ENCODE data around the gene PPP3R1. TPM values are rescaled to one million over a fixed set of nuclear protein-coding genes. Genes with fewer than 3 reads are reported as not detected.

PPP3R1 gene
- polyA plus RNA-seq, 4 donors = 18.1 to 41.9 (median 22.4) TPM

- DNase-seq = peak in 1 of 2 donors; percentile 34
- FAIRE-seq = no peak
- 0 to 3% (median 0%) methylated on average over 15 of the region's 15 CpGs for WGBS, 3 donors
- Histone ChIP-seq H3K36me3 (ENCODE audit: control insufficient read depth in 3 of 3, insufficient read depth in 2 of 3, low read depth in 1 of 3, low read length in 3 of 3) (no peaks in the 10 kb centered on the region), H3K4me3 (ENCODE audit: low read depth in 1 of 3, low read length in 3 of 3) (peak overlapping the region; percentile 98 to 99 (median 98)), H3K27me3 (ENCODE audit: control insufficient read depth in 3 of 3, insufficient read depth in 3 of 3, low read length in 3 of 3) (no peaks in the 10 kb centered on the region), H3K4me1 (ENCODE audit: control insufficient read depth in 3 of 3, insufficient read depth in 2 of 3, low read depth in 1 of 3, low read length in 2 of 3) (peaks cover 4 to 9% (median 6%) of the 10 kb centered on the region in 3 donors), H3K27ac (ENCODE audit: low read depth in 1 of 3, low read length in 2 of 3) (peak overlapping the region; percentile 78 to 100 (median 99)), H3K9me3 (ENCODE audit: control insufficient read depth in 2 of 2, insufficient read depth in 1 of 2, low read depth in 1 of 2, low read length in 1 of 2) (no peaks in the 10 kb centered on the region)
These were observed 1.1 kb upstream of the PPP3R1 start for GRCh38 chr2:68253219-68254068.

- Histone ChIP-seq H3K9me3 (ENCODE audit: control insufficient read depth in 2 of 2, insufficient read depth in 1 of 2, low read depth in 1 of 2, low read length in 1 of 2) (no peaks in the 10 kb centered on the region), H3K4me3 (ENCODE audit: low read depth in 1 of 3, low read length in 3 of 3) (peak overlapping the region; percentile 74 to 98 (median 98)), H3K27ac (ENCODE audit: low read depth in 1 of 3, low read length in 2 of 3) (peak overlapping the region; percentile 98 to 100 (median 99)), H3K36me3 (ENCODE audit: control insufficient read depth in 3 of 3, insufficient read depth in 2 of 3, low read depth in 1 of 3, low read length in 3 of 3) (no peaks in the 10 kb centered on the region), H3K4me1 (ENCODE audit: control insufficient read depth in 3 of 3, insufficient read depth in 2 of 3, low read depth in 1 of 3, low read length in 2 of 3) (peaks cover 8 to 21% (median 15%) of the 10 kb centered on the region in 3 donors), H3K27me3 (ENCODE audit: control insufficient read depth in 3 of 3, insufficient read depth in 3 of 3, low read length in 3 of 3) (no peaks in the 10 kb centered on the region)
- WGBS, 3 donors = 0 to 1% (median 0%) methylated on average over 39 to 78 of the region's 78 CpGs
- DNase-seq = peak; percentile 22 to 64
- FAIRE-seq = no peak
These were observed 405 bp downstream of the PPP3R1 start for GRCh38 chr2:68251855-68252399.

GRCh38 chr2:68251187-68251854 is 1.0 kb downstream of the PPP3R1 start:
- Histone ChIP-seq H3K27ac (ENCODE audit: low read depth in 1 of 3, low read length in 2 of 3) (peak overlapping the region; percentile 98 to 100 (median 99)), H3K4me3 (ENCODE audit: low read depth in 1 of 3, low read length in 3 of 3) (peak overlapping the region; percentile 74 to 98 (median 98)), H3K27me3 (ENCODE audit: control insufficient read depth in 3 of 3, insufficient read depth in 3 of 3, low read length in 3 of 3) (no peaks in the 10 kb centered on the region), H3K4me1 (ENCODE audit: control insufficient read depth in 3 of 3, insufficient read depth in 2 of 3, low read depth in 1 of 3, low read length in 2 of 3) (peaks cover 9 to 23% (median 19%) of the 10 kb centered on the region in 3 donors), H3K36me3 (ENCODE audit: control insufficient read depth in 3 of 3, insufficient read depth in 2 of 3, low read depth in 1 of 3, low read length in 3 of 3) (no peaks in the 10 kb centered on the region), H3K9me3 (ENCODE audit: control insufficient read depth in 2 of 2, insufficient read depth in 1 of 2, low read depth in 1 of 2, low read length in 1 of 2) (no peaks in the 10 kb centered on the region)
- 0 to 1% (median 1%) methylated on average over 38 to 41 of the region's 41 CpGs for WGBS, 3 donors
- DNase-seq (peak; percentile 89 to 96), FAIRE-seq (no peak)

DNA sequence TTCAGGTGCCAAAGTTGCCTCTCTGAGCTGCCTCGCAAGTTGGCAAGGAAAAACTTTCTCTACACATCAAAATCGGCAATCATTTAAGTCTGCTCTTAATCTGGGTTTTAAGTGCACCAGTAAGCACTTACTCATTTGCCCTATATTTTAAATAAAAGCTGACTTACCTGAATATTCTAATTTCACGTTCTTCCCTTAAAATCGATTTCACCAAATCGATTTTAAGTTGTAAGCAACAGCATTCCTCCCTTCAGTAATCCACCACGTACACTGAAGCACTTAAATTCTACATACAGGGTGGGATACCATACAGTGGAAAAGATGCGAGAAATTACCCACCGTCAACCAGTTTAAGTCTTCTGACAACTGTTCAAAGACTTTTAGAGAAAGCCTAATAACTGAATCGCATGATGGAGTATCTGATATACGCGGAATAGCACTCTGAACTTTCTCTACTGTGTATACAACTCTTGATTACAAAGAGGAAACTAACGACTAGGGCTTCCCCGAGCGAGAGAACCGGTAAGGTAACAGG is 1.6 kb downstream of the PPP3R1 start:
- Histone ChIP-seq H3K9me3 (ENCODE audit: control insufficient read depth in 2 of 2, insufficient read depth in 1 of 2, low read depth in 1 of 2, low read length in 1 of 2) (no peaks in the 10 kb centered on the region), H3K36me3 (ENCODE audit: control insufficient read depth in 3 of 3, insufficient read depth in 2 of 3, low read depth in 1 of 3, low read length in 3 of 3) (no peaks in the 10 kb centered on the region), H3K4me3 (ENCODE audit: low read depth in 1 of 3, low read length in 3 of 3) (peak overlapping the region in 2 of 3 donors; percentile 74 to 98), H3K4me1 (ENCODE audit: control insufficient read depth in 3 of 3, insufficient read depth in 2 of 3, low read depth in 1 of 3, low read length in 2 of 3) (peaks cover 9 to 23% (median 19%) of the 10 kb centered on the region in 3 donors), H3K27me3 (ENCODE audit: control insufficient read depth in 3 of 3, insufficient read depth in 3 of 3, low read length in 3 of 3) (no peaks in the 10 kb centered on the region), H3K27ac (ENCODE audit: low read depth in 1 of 3, low read length in 2 of 3) (peak overlapping the region; percentile 98 to 100 (median 99))
- DNase-seq (no peak), FAIRE-seq (no peak)
- WGBS, 3 donors = 0 to 4% (median 3%) methylated on average over 15 of the region's 15 CpGs

DNA sequence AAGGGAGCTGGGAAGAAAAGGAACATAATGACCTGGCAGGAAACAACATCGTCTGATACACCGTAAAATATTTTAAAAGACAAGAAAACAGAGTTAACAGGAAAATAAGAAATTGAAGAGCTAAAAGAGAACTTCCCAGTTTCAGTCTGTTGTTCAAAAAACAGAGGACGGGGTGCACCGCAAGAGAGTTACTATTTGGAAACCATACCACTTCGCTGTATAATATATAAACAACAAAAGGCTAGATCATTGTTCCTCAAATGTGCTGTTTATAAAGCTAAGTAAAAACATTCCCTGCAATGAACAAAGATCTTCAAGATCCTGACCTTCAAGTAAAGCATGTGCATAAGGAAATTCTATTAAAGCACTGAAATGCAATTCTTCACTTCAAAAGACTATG is 2.1 kb downstream of the PPP3R1 start:
- Histone ChIP-seq H3K4me1 (ENCODE audit: control insufficient read depth in 3 of 3, insufficient read depth in 2 of 3, low read depth in 1 of 3, low read length in 2 of 3) (peaks cover 9 to 23% (median 19%) of the 10 kb centered on the region in 3 donors), H3K4me3 (ENCODE audit: low read depth in 1 of 3, low read length in 3 of 3) (peak overlapping the region in 2 of 3 donors; percentile 74 to 98), H3K9me3 (ENCODE audit: control insufficient read depth in 2 of 2, insufficient read depth in 1 of 2, low read depth in 1 of 2, low read length in 1 of 2) (no peaks in the 10 kb centered on the region), H3K27ac (ENCODE audit: low read depth in 1 of 3, low read length in 2 of 3) (peak overlapping the region in 2 of 3 donors; percentile 99 to 100), H3K27me3 (ENCODE audit: control insufficient read depth in 3 of 3, insufficient read depth in 3 of 3, low read length in 3 of 3) (no peaks in the 10 kb centered on the region), H3K36me3 (ENCODE audit: control insufficient read depth in 3 of 3, insufficient read depth in 2 of 3, low read depth in 1 of 3, low read length in 3 of 3) (no peaks in the 10 kb centered on the region)
- 8 to 20% (median 9%) methylated on average over 5 of the region's 5 CpGs for WGBS, 3 donors
- FAIRE-seq (no peak), DNase-seq (no peak)

- Histone ChIP-seq H3K27ac (ENCODE audit: low read depth in 1 of 3, low read length in 2 of 3) (no peak overlapping the region), H3K27me3 (ENCODE audit: control insufficient read depth in 3 of 3, insufficient read depth in 3 of 3, low read length in 3 of 3) (no peaks in the 10 kb centered on the region), H3K4me3 (ENCODE audit: low read depth in 1 of 3, low read length in 3 of 3) (no peak overlapping the region), H3K36me3 (ENCODE audit: control insufficient read depth in 3 of 3, insufficient read depth in 2 of 3, low read depth in 1 of 3, low read length in 3 of 3) (peaks cover 0 to 3% (median 0%) of the 10 kb centered on the region in 3 donors), H3K9me3 (ENCODE audit: control insufficient read depth in 2 of 2, insufficient read depth in 1 of 2, low read depth in 1 of 2, low read length in 1 of 2) (no peaks in the 10 kb centered on the region), H3K4me1 (ENCODE audit: control insufficient read depth in 3 of 3, insufficient read depth in 2 of 3, low read depth in 1 of 3, low read length in 2 of 3) (peaks cover 9 to 23% (median 21%) of the 10 kb centered on the region in 3 donors)
- FAIRE-seq (no peak), DNase-seq (no peak)
- 53 to 68% (median 66%) methylated on average over 2 of the region's 2 CpGs for WGBS, 3 donors
These were observed 3.5 kb downstream of the PPP3R1 start for GRCh38 chr2:68248806-68249205.

DNA sequence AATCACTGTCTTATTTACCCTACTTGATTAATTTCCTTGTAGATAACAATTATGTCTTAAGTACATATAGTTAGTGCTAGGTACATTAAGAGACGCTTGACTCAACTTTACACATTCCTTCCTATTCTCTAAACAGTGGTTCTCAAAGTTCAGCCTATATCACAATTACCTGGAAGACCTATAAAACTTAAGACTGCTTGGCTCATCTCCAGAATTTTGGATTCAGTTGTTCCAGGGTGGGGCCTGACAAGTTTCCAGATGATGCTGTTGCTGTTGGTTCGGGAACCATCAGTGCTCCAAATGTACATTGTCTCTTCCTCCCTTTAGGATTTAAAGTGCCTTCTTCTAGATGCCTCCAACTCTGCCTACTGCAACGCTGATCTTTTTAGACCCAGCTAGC is 4.0 kb downstream of the PPP3R1 start:
- FAIRE-seq = no peak
- Histone ChIP-seq H3K4me1 (ENCODE audit: control insufficient read depth in 3 of 3, insufficient read depth in 2 of 3, low read depth in 1 of 3, low read length in 2 of 3) (peaks cover 9 to 23% (median 21%) of the 10 kb centered on the region in 3 donors), H3K27ac (ENCODE audit: low read depth in 1 of 3, low read length in 2 of 3) (no peak overlapping the region), H3K27me3 (ENCODE audit: control insufficient read depth in 3 of 3, insufficient read depth in 3 of 3, low read length in 3 of 3) (no peaks in the 10 kb centered on the region), H3K36me3 (ENCODE audit: control insufficient read depth in 3 of 3, insufficient read depth in 2 of 3, low read depth in 1 of 3, low read length in 3 of 3) (peaks cover 0 to 3% (median 0%) of the 10 kb centered on the region in 3 donors), H3K4me3 (ENCODE audit: low read depth in 1 of 3, low read length in 3 of 3) (no peak overlapping the region), H3K9me3 (ENCODE audit: control insufficient read depth in 2 of 2, insufficient read depth in 1 of 2, low read depth in 1 of 2, low read length in 1 of 2) (no peaks in the 10 kb centered on the region)
- WGBS, 3 donors = 15 to 50% (median 31%) methylated on average over 3 of the region's 3 CpGs
- peak; percentile 18 to 62 for DNase-seq

DNA sequence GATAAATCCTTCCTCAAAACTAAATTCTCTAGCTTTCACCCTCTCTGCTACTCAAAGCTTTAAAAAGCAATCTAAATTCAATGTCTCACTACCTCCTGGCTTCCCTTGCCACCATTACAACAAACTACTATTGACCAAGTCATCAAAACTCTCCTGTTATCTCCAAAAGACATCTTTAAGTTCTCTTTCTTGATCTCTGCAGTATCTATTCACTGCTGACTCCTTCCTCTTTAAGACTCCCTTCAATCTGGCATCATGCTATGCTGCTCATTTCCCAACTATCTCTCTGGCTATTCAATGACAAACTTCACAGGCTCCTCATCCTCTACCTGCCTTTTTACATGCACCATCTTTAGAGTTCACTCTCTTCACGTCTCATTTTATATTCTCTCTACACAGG is 5.9 kb downstream of the PPP3R1 start:
- 76 to 81% (median 79%) methylated on average over 1 of the region's 1 CpG for WGBS, 3 donors
- H3K36me3 ChIP-seq (ENCODE audit: control insufficient read depth in 3 of 3, insufficient read depth in 2 of 3, low read depth in 1 of 3, low read length in 3 of 3) = peaks cover 0 to 7% (median 0%) of the 10 kb centered on the region in 3 donors
- no peak overlapping the region for H3K27ac ChIP-seq (ENCODE audit: low read depth in 1 of 3, low read length in 2 of 3)
- no peak for DNase-seq
- no peaks in the 10 kb centered on the region for H3K27me3 ChIP-seq (ENCODE audit: control insufficient read depth in 3 of 3, insufficient read depth in 3 of 3, low read length in 3 of 3)
- FAIRE-seq = no peak
- no peak overlapping the region for H3K4me3 ChIP-seq (ENCODE audit: low read depth in 1 of 3, low read length in 3 of 3)
- H3K4me1 ChIP-seq (ENCODE audit: control insufficient read depth in 3 of 3, insufficient read depth in 2 of 3, low read depth in 1 of 3, low read length in 2 of 3) = peaks cover 9 to 23% (median 21%) of the 10 kb centered on the region in 3 donors
- H3K9me3 ChIP-seq (ENCODE audit: control insufficient read depth in 2 of 2, insufficient read depth in 1 of 2, low read depth in 1 of 2, low read length in 1 of 2) = no peaks in the 10 kb centered on the region
